Esophagus muscularis mucosa (tissue), 3 donors: ENCODE measurements around the gene NYAP2.

Source experiments
- CTCF ChIP-seq, 3 experiments: fragments of 200-600 bp in 2 of 3; fragments of 450-650 bp in 1 of 3; sonication (generic) in 2 of 3; IDR thresholded peaks; one replicate each; pipeline ENCODE4 v1.5.1; 2017 to 2019; ENCODE audit warnings: antibody characterized with exemption in 3 of 3, mild to moderate bottlenecking in 2 of 3, moderate library complexity in 1 of 3
- POLR2A ChIP-seq: fragments of 450-650 bp; IDR thresholded peaks from one replicate; pipeline ENCODE4 v1.6.1; 2017; ENCODE audit warnings: antibody characterized with exemption, moderate library complexity, mild to moderate bottlenecking, low read depth

GRCh38 chr2:225637259-225637658 is 237.7 kb downstream of the NYAP2 start:
- no peak for TF ChIP-seq CTCF (IDR thresholded peaks at IDR 0.05)
- TF ChIP-seq POLR2A = no peak
